H9 (cell line): ENCODE results near the gene ABTB1. TPM values are rescaled to one million over a fixed set of nuclear protein-coding genes. Genes with fewer than 3 reads are reported as not detected.
A peak's percentile ranks its signal among the peaks of the same experiment; 100 is the strongest.

Source experiments
- DNase-seq: peaks from one replicate; pipeline ENCODE4 v3.0.0-alpha.2; 2017
- H2AFZ ChIP-seq: one replicate; pipeline ENCODE4 v1.6.1; 2013; ENCODE audit warnings: mild to moderate bottlenecking, low read length, control low read depth, moderate library complexity
- H2AK5ac ChIP-seq: 2 replicates; pipeline ENCODE4 v1.6.1; 2013; ENCODE audit warnings: low read length, control low read depth, mixed read lengths; ENCODE audit not compliant: insufficient read length
- H2BK120ac ChIP-seq: one replicate; pipeline ENCODE4 v1.6.1; 2013; ENCODE audit warnings: low read depth, mild to moderate bottlenecking, low read length, control low read depth, inconsistent platforms; ENCODE audit not compliant: poor library complexity, severe bottlenecking
- H2BK12ac ChIP-seq: 2 replicates; pipeline ENCODE4 v1.6.1; 2013; ENCODE audit warnings: low read length, control low read depth, mixed read lengths, low read depth; ENCODE audit not compliant: insufficient read length
- H2BK15ac ChIP-seq: 2 replicates; pipeline ENCODE4 v1.6.1; 2013; ENCODE audit warnings: low read depth, low read length, control low read depth
- H2BK20ac ChIP-seq: one replicate; pipeline ENCODE4 v1.6.1; 2013; ENCODE audit warnings: low read depth, mild to moderate bottlenecking, low read length, control low read depth, inconsistent platforms; ENCODE audit not compliant: poor library complexity, severe bottlenecking
- H2BK5ac ChIP-seq: 2 replicates; pipeline ENCODE4 v1.6.1; 2013; ENCODE audit warnings: low read length, control low read depth, mixed read lengths; ENCODE audit not compliant: insufficient read length
- H3K14ac ChIP-seq: 2 replicates; pipeline ENCODE4 v1.6.1; 2013; ENCODE audit warnings: low read length, control low read depth; ENCODE audit not compliant: insufficient read depth
- H3K18ac ChIP-seq: 2 replicates; pipeline ENCODE4 v1.6.1; 2013; ENCODE audit warnings: low read depth, mild to moderate bottlenecking, mixed read lengths, low read length, control low read depth; ENCODE audit not compliant: insufficient read length
- H3K23ac ChIP-seq: 2 replicates; pipeline ENCODE4 v1.6.1; 2013; ENCODE audit warnings: low read length, control low read depth, mixed read lengths, low read depth; ENCODE audit not compliant: insufficient read length
- H3K23me2 ChIP-seq: 2 replicates; pipeline ENCODE4 v1.6.1; 2013; ENCODE audit warnings: low read depth, mild to moderate bottlenecking, mixed read lengths, low read length, control low read depth; ENCODE audit not compliant: insufficient read length, poor library complexity, severe bottlenecking
- H3K27ac ChIP-seq: 2 replicates; pipeline ENCODE4 v1.5.1; 2013; ENCODE audit warnings: low read length, control low read depth, mixed read lengths, low read depth; ENCODE audit not compliant: insufficient read length
- H3K27me3 ChIP-seq: 2 replicates; pipeline ENCODE4 v1.6.1; 2013; ENCODE audit warnings: low read length, control low read depth, inconsistent platforms; ENCODE audit not compliant: insufficient read depth
- H3K4ac ChIP-seq: 2 replicates; pipeline ENCODE4 v1.6.1; 2013; ENCODE audit warnings: low read depth, mild to moderate bottlenecking, control low read depth, inconsistent platforms, low read length, moderate library complexity
- H3K4me1 ChIP-seq: 2 replicates; pipeline ENCODE4 v1.6.1; 2013; ENCODE audit warnings: low read length, control low read depth, inconsistent platforms; ENCODE audit not compliant: insufficient read depth
- H3K4me2 ChIP-seq: 2 replicates; pipeline ENCODE4 v1.6.1; 2013; ENCODE audit warnings: low read length, control low read depth, mixed read lengths; ENCODE audit not compliant: insufficient read length, insufficient read depth
- H3K56ac ChIP-seq: 2 replicates; pipeline ENCODE4 v1.6.1; 2013; ENCODE audit warnings: low read depth, mild to moderate bottlenecking, mixed read lengths, low read length, control low read depth; ENCODE audit not compliant: insufficient read length
- H3K79me1 ChIP-seq: 2 replicates; pipeline ENCODE4 v1.6.1; 2013; ENCODE audit warnings: low read depth, mild to moderate bottlenecking, moderate library complexity, low read length, control low read depth, inconsistent platforms; ENCODE audit not compliant: insufficient read depth, poor library complexity, severe bottlenecking
- H3K79me2 ChIP-seq: 2 replicates; pipeline ENCODE4 v1.6.1; 2013; ENCODE audit warnings: low read length, control low read depth, inconsistent platforms; ENCODE audit not compliant: insufficient read depth
- H3K9ac ChIP-seq: 2 replicates; pipeline ENCODE4 v1.6.1; 2013; ENCODE audit warnings: low read length, control low read depth, mixed read lengths; ENCODE audit not compliant: insufficient read length; ENCODE audit errors: extremely low read depth
- H3K9me3 ChIP-seq: one replicate; pipeline ENCODE4 v1.6.1; 2013; ENCODE audit warnings: low read depth, low read length, inconsistent platforms; ENCODE audit not compliant: control insufficient read depth
- H3T11ph ChIP-seq: one replicate; pipeline ENCODE4 v1.6.1; 2013; ENCODE audit warnings: mild to moderate bottlenecking, low read length, control low read depth, inconsistent platforms
- H4K20me1 ChIP-seq: one replicate; pipeline ENCODE4 v1.6.1; 2013; ENCODE audit not compliant: control insufficient read depth, insufficient read length, insufficient read depth
- H4K5ac ChIP-seq: 2 replicates; pipeline ENCODE4 v1.6.1; 2013; ENCODE audit warnings: low read depth, mild to moderate bottlenecking, mixed read lengths, low read length, control low read depth; ENCODE audit not compliant: insufficient read length
- H4K8ac ChIP-seq: replicated peaks from 2 replicates; pipeline ENCODE4 v1.6.1; 2013; ENCODE audit warnings: low read length, control low read depth, mixed read lengths, low read depth; ENCODE audit not compliant: insufficient read length
- H4K91ac ChIP-seq: 2 replicates; pipeline ENCODE4 v1.6.1; 2013; ENCODE audit warnings: low read depth, mild to moderate bottlenecking, moderate library complexity, mixed read lengths, low read length, control low read depth; ENCODE audit not compliant: insufficient read length
- H3K27ac Mint-ChIP-seq, 3 experiments: 2 replicates in 2 of 3; 3 replicates in 1 of 3; pipeline ENCODE4 v1.8.0; 2020 to 2021; ENCODE audit warnings: mixed read lengths in 3 of 3, mild to moderate bottlenecking in 1 of 3, moderate library complexity in 1 of 3
- H3K27me3 Mint-ChIP-seq: 2 replicates; pipeline ENCODE4 v1.8.0; 2021; ENCODE audit warnings: low read depth, mild to moderate bottlenecking, moderate library complexity, mixed read lengths
- H3K36me3 Mint-ChIP-seq, 3 experiments: 2 replicates in 2 of 3; 3 replicates in 1 of 3; pipeline ENCODE4 v1.8.0; 2020 to 2021; ENCODE audit warnings: low read depth in 3 of 3, mixed read lengths in 3 of 3; ENCODE audit not compliant: insufficient read depth in 1 of 3
- H3K4me1 Mint-ChIP-seq, 2 experiments: 2 replicates each; pipeline ENCODE4 v1.8.0; 2020; ENCODE audit warnings: mixed read lengths in 2 of 2
- H3K4me3 Mint-ChIP-seq, 2 experiments: 2 replicates in 1 of 2; 3 replicates in 1 of 2; pipeline ENCODE4 v1.8.0; 2020 to 2021; ENCODE audit warnings: mild to moderate bottlenecking in 2 of 2, mixed read lengths in 2 of 2, moderate library complexity in 1 of 2
- H3K9me3 Mint-ChIP-seq, 2 experiments: 2 replicates in 1 of 2; 3 replicates in 1 of 2; pipeline ENCODE4 v1.8.0; 2020; ENCODE audit warnings: mild to moderate bottlenecking in 2 of 2, mixed read lengths in 2 of 2, moderate library complexity in 1 of 2
- CTCF ChIP-seq: fragments of 200-600 bp; sonication (generic); conservative IDR thresholded peaks from 3 replicates; pipeline ENCODE4 v1.8.0; 2021; ENCODE audit warnings: antibody characterized with exemption, mild to moderate bottlenecking
- WGBS: extraction: QIAGEN DNeasy Blood & Tissue Kit; methylation state at CpG from one replicate; pipeline ENCODE4 v1.1.7; 2013; ENCODE audit warnings: missing lambda C conversion rate, low lambda C conversion rate, mixed read lengths; ENCODE audit not compliant: insufficient read length; ENCODE audit errors: extremely low coverage; 5-methylcytosine and 5-hydroxymethylcytosine counted together
- long read RNA-seq: library from polyadenylated mRNA; unstranded; transcript quantifications from one replicate; pipeline ENCODE4 v2.0.0, GENCODE V29; 2020
- total RNA-seq: library from RNA; stranded (reverse); gene quantifications from 2 replicates; pipeline ENCODE4 v1.2.1, GENCODE V29; 2021

Gene ABTB1
- 3.9 and 6.2 TPM in 2 replicates for total RNA-seq
- long read RNA-seq, transcript ABTB1-201 (12 exons, 1,965 nt) = major isoform, 10 of 26 reads
- long read RNA-seq, partial matches to known transcripts = 0 of 26 reads
- long read RNA-seq, other reads (novel, unspliced or antisense) = 15 of 26 reads

- H3K27ac Mint-ChIP-seq = peak within 1 kb of the TSS in 1 of 3 experiments; percentile 90; a peak in 2 of 7 replicates
These were observed at the start of gene ABTB1 for GRCh38 chr3:127672429-127673190. ABTB1 (plus strand) TSS chr3:127672952; CDS start chr3:127673026, 74 bp downstream.

More at GRCh38 chr3:127672429-127673190, at the start of gene ABTB1:
- no peaks in the 10 kb centered on the region for H3K9me3 Mint-ChIP-seq
- no peak within 1 kb of the TSS for H2BK20ac ChIP-seq
- no peak within 1 kb of the TSS for H2AK5ac ChIP-seq
- peak within 1 kb of the TSS; percentile 59 for H3K4me2 ChIP-seq
- no peaks in the 10 kb centered on the region for H3K27me3 ChIP-seq
- H3K4me1 Mint-ChIP-seq = peaks cover 10 to 12% of the 10 kb centered on the region in 2 experiments
- no peaks in the 10 kb centered on the region for H3K9me3 ChIP-seq
- no peak within 1 kb of the TSS for H3K27ac ChIP-seq
- peak within 1 kb of the TSS; percentile 45 for H3K18ac ChIP-seq
- DNase-seq = peak; percentile 86
- H3K56ac ChIP-seq = no peak within 1 kb of the TSS
- no peaks in the 10 kb centered on the region for H4K20me1 ChIP-seq
- H3K4me1 ChIP-seq = no peaks in the 10 kb centered on the region
- H3K27me3 Mint-ChIP-seq = peaks cover 7% of the 10 kb centered on the region
- H3K14ac ChIP-seq = peak within 1 kb of the TSS; percentile 85
- peaks cover 10% of the 10 kb centered on the region for H3K23me2 ChIP-seq
- H2BK15ac ChIP-seq = no peak within 1 kb of the TSS
- no peak within 1 kb of the TSS for H3K4ac ChIP-seq
- H3K36me3 Mint-ChIP-seq = peaks cover 0 to 5% (median 0%) of the 10 kb centered on the region in 3 experiments; a peak in 4 of 7 replicates
- WGBS = no CpG with 5 or more reads among the region's 102 CpGs
- peak within 1 kb of the TSS; percentile 76 to 80 for H3K4me3 Mint-ChIP-seq
- H3K79me1 ChIP-seq = no peaks in the 10 kb centered on the region
- H2AFZ ChIP-seq = no peak within 1 kb of the TSS
- H2BK120ac ChIP-seq = no peak within 1 kb of the TSS
- H3K79me2 ChIP-seq = no peaks in the 10 kb centered on the region
- H3K9ac ChIP-seq = peak within 1 kb of the TSS; percentile 42
- no peak within 1 kb of the TSS for H4K5ac ChIP-seq
- H2BK5ac ChIP-seq = no peak within 1 kb of the TSS
- no peak within 1 kb of the TSS for H4K8ac ChIP-seq
- H3K23ac ChIP-seq = no peak within 1 kb of the TSS
- no peak within 1 kb of the TSS for H3T11ph ChIP-seq
- no peak within 1 kb of the TSS for H4K91ac ChIP-seq
- no peak for TF ChIP-seq CTCF
- no peak within 1 kb of the TSS for H2BK12ac ChIP-seq
